NCI-H69 (cell line): ENCODE results near the gene CALR3.
"Not testable (repeated sequence)": the region's sequence is repeated elsewhere in the genome, so short reads cannot be mapped to it uniquely, and the experiment has no call there.

Source experiments
- DNase-seq: peaks from one replicate; lab custom pipeline; 2025; lab: John Stamatoyannopoulos, UW

Gene CALR3

DNA sequence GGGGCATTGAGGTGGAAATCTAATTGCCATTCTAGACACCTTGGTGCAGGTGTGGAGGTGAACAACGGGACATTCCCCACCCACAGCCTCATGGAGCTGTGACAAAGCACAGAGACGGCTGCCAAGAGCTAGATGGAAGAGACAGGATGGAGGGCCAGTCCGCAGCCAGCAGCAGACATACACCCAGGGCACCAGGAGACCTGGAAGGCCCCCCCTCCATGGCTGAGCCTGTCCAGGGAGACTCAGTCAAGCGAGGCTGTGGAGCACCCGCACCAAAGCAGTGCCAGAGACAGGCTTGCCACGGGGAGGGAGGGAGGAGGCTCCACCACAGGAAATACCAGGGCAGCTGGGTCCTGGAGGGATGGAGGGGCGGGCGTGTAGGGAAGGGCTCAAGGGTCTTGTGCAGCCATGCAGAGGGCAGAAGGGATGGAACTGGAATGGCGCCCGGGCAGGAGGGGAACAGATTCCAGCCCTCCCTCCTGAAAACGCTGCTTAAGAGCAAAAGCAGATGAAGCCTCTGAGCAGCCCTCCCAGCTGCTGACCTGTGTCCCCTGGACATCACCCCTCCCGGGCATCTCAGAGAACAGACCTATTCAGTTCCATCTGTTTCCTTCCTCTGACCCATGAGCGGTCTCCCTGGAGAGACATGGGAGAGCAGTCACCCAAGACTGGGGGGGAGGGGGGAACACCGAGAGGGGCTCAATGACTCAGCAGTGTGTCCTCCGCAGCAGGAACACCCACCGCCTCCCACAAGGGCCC is 38.6 kb downstream of the CALR3 start:
- DNase-seq = peak; percentile 92

DNA sequence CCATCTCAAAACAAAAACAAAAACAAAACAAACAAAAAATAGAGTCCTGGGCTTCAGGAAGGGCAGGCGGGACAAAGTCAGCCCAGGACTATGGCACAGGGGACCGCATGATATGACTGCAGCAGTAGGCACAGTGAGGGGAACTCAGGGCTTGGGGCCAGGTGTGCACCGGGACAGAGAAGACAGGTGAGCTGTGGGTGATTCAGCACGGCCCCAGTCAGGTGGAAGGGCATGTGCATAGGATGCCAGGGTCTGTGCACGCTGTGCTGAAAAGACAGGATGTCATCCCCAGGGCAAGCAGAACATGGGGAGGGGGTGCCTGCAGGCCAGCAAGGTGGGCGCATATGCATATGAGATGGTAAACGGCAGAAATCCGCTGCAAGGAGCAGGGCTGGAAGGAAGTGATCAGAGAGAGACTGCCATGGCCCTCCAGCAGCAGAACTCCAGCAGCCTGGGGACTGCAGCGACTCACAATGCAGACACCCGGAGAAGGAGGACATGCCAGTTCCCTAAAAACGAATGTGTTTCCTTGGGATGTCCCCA is 39.2 kb downstream of the CALR3 start:
- DNase-seq = peak; percentile 42

DNA sequence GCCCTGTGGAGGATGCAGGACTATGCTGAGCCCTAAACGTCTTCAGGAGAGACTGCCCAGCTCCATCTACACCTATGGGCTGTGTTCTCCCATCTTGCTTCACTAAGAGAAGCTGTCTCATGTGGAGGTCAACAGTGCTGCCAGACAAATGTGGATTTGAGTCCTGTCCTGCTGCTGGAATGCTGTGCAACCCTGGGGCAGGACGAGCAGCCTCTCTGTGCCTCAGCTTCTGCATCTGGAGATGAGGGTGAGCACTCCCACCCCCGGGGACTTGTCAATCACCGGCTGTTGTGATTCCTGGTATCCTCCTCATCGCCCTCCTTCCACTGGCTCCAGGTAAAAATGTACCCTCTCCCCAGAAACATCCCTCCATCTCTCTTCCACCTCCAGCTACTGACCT is 40.5 kb downstream of the CALR3 start:
- no peak for DNase-seq

DNA sequence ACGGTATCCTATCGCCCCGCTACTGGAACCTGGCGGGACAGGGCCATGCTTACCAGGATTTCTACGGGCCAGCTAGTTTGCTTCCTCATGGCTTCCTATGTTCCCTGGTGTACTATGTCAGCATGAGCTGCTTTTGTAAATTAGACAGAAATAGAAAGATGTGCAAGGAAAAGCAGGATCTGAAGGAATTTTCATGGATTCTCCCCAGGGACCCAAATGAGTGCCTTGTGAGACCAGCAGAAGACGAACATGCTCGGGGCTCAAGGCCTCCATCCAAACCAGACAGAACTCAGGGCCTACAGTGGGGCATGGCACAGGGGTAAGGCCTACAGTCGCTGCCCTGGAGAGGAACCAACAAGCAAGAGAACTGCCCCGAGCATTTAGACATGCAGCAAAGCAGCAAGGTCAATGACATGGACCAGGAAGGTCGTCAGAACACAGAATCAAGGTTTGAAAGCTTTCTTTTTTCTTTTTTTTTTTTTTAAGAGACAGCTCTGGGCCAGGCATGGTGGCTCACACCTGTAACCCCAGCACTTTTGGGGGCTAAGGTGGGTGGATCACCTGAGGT is 41.5 kb downstream of the CALR3 start:
- DNase-seq = no peak

DNA sequence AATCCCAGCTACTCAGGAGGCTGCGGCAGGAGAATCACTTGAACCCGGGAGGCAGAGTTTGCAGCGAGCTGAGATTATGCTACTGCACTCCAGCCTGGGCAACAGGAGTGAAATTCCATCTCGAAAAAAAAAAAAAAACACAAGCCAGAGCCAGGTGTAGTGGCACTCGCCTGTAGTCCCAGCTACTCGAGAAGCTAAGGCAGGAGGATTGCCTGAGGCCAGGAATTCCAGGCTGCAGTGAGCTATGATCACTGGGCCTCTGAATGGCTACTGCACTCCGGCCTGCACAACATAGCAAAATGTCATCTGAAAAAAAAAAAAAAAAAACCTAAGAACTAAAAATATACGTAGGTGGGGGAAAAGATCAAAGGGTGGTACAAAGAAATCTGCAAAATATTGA is 43.6 kb downstream of the CALR3 start:
- no peak for DNase-seq

DNA sequence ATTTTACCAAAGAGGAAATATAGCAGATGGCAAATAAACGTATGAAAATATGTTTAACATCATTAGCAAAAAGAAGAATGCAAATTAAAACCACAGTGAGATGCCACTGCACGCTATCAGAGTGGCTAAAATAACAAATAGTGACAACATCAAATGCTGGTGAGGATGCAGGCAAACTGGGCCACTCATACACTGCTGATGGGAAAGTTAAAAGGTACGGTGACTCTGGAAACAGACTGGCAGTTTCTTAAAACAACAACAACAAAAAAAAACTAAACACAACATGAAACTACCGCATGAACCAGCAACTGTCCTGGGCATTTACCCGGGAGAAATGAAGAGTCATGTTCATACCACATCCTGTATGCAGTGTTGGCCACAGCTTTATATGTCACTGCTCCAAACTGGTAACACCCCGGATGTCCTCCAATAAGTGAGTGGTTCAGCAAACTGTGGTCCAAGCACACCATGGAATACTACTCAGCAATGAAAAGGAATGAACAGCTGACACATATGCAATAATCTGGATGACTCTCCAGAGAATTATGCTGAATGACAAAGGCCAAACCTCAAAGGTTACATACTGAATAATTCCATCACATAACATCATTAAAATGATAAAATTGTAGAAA is 46.5 kb downstream of the CALR3 start:
- DNase-seq = no peak

DNA sequence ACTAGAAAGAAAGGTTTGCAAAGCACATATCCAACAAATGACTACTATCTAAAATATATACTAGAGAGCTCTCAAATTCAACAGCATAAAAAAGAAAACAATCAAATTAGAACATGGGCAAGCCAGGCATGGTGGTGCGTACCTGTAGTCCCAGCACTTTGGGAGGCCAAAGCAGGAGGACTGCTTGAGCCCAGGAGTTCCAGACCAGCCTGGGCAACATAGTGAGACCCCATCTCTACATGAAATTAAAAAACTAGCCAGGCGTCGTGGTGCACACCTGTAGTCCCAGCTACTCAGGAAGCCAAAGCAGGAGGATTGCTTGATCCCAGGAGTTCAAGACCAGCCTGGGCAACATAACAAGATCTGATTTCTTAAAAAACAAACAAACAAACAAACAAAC is 47.1 kb downstream of the CALR3 start:
- not testable (repeated sequence) for DNase-seq

DNA sequence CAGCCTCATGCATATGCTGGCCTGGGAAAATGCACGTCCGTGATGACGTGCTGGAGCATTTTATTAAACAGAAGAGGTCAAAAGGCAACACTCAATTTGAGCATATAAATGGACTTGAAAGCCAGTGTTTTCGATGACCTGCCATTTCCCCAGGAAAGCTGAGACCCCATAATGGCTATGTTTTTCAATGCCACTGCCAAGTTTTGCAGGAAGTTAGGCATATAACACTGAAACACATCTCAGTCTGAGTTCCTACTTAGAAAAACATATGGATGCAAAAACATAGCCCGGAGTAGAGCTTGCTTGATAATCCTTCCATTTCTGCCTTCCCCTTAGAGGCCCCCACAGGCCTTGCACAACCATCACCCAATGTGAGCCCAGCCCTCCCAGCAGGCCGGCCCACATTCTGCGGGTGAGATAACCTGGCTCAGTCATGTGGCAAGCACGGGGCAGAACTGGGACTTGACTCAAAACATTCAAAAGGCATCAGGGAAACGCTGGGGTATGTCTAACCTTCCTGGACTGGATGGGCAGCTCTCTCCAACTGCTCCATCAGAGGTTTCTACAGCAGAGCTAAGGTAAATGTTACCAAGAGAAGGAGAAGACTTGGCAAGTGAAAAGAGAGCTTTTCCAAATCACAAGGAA is 49.1 kb downstream of the CALR3 start:
- DNase-seq = no peak

DNA sequence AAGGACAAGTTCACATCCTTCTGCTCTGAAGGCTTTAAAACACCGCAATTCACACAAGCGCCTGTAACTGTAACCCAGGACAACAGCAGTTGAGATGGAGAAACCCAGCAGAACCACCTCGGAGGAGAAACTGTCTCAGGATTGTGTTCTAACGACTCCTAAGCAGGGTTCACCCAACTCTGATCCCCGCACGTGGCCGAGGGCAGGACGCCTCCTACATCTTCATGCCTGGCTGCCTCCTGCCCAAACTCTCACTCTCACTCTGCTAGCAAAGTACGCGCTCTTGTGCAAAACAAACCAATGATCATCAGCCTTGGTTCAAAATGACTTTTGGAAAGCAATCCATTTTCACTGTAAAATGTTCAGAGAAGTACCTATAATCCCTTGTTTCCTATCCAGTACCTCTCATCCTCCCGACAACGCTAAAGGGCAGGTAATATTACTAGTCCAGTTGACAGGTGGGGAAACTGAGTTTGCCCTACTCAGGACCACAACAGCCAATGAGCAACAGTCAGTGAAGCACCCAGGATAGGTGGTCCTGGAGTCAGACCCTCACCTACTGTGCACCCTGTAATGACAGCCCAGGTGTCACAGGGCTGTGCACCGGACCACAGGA is 49.8 kb downstream of the CALR3 start:
- DNase-seq = no peak

DNA sequence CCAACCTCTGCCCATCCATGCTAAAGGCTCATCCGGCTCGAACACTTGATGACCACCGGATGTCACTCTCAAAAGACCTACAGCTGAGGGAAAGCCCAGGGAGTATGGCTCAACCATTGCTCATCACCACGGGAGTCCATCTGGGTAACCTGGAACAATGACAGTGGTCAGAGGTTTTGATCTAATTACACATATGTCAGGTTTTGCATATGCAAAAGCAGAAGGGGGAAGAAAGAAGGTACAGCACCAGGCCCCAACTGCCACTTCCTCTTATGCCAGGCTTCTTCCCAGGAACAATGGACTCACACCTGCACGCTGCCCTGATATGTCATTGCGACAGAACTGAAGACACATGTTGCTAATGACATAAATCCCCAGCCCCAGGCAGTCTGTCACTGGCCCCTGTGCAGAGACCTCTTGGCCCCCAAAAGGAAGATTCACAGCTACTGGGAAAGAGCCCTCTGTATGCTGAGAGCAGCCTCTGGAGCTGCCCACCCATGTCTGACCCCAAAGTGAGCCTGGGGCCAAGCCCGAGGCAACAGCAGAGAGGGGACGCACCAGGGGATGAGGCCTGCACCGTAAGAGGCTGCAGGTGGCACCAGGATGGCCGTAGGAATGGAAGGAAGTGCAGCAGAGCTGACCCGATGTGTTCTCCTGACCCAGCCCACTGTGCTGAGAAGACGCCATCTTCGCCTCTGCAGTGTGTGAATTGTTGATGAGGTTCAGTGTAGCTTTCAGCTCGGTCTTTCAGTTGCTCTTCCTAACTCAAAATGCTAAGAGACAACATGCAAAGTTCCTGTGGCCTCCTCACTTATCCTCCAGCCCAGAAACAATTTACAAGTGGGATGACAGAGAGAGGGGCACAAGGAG is 50.5 kb downstream of the CALR3 start:
- DNase-seq = peak; percentile 92

DNA sequence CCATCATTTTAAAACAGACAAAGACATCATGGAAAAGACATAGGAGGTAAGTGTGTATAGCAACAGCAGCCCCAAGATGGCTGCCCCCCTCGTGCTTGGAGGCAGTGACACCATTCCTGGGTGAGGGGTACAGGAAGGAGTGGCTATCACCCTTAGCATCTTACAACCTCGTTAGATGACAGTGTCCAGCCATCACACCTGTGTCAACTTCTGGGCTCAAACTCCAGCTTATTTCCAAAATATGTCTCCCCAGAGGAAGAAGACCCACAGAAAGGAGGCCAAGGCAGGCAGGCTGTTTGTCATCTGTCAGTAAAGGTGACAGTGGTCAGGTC is 51.7 kb downstream of the CALR3 start:
- DNase-seq = no peak

DNA sequence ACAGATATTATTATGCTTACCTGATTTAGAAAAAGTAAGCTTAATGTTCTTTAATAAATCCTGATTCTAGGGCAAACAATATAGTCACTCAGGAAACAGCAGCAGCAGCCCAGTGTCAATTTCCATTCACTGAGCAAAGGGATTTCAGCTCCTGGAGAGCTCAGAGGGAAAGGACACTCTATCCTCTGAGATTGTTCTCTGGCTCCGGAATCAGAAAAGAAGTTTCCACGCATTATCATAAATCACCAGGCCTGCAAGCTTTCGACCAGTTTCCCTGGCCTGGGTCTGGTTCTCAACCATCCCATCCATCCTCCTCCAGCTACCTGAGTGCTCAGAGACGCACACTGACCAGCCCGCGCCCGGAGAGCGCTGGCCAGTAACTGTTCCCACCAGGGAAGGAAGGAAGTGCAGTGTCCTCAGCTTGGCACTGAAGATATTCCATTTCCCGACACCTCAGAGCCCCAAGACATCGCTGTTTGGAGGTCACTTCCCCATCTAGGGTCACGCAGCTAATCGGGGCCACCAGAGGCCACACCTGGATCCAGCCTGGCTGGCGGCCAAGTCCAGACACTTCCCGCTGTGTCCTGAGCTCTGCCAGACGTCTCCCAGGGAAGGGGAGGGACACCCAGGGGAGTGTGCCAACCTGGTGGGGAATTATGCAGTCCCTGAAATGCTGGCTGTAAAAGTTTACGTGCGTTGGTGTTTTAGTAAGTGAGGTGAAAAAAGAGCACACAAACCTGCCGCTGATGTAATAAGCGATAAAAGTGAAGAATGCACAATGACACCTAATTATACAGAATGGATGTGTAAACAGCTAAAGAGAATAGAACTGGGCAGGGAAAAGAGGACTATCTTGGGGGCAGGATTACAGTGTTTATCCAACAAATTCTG is 53.3 kb downstream of the CALR3 start:
- DNase-seq = peak; percentile 98

DNA sequence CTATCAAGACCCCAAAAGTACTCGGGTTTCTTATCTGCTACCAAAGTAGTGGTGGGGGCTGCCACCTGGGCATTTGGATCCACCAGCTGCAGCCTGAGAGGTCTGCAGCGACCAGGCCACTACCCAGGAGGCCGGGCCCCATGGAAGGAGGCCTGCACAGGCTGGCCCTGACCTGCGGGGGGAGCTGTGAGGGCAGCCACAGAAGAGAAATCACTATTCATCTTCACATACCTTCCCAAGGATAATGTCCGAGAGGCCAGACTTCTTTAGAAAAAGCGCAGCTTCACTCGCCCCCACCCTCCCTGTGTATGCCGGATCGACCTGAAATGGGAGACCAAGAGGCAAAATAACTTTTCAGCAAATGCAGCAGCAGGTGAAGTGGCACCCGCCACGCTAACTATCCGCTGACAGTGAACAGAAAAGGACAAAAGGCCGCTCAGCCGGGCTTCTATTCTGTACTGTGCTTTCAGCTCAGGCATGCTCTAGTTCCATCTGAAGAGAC is 54.3 kb downstream of the CALR3 start:
- DNase-seq = peak; percentile 70

DNA sequence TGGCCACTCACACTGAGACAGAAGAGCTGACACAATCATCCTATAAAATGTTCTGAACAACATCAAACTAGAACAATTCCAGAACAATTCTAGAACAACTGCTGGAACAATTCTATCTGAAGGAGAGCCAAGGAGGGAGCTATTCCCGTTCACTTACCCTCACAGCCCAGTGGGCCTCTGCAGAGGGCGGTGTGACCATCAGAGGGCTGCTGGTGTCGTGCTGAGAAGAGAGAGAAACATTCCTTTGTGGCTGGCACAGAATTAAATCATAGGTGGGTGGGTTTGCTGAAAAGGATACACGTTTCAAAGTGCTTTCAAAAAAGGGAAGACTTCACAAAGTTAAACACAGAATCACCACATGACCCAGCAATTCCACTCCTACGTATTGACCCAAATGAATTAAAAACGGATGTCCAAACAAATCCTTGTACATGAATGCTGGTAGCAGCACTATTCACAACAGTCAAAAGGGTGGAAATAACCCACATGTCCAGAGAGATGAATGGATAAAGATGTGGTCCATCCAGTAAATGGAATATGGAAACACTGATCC is 59.1 kb downstream of the CALR3 start:
- no peak for DNase-seq

DNA sequence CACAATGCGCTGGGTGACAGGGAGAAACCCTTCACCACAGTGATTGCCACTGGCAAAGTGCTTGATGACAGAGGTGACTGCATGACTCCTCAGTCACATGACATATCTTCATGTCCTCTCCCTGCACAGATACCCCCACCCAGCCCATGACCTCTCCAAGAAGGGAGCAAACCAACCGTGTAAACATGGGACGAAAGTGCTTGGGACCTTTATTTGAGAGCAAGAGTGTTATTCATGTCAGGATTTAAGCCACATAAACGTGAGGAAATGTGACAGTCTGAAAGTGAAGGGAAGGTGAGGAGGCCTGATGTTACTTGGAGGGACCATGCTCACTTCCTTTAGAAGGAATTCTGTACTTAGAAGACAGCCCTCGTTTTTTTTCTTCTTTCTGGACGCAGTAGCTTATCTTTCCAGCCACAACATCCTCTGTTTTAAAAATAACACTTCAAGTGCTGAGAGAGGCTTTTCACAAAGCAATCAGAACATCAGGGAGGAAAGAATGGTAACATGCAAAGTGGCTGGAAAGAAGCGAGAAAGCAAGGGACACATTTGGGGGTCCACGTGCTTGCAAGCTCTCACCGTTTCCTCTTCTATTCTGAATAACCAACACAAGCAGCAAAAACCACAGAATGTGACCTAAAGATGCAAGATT is 59.8 kb downstream of the CALR3 start:
- no peak for DNase-seq

DNA sequence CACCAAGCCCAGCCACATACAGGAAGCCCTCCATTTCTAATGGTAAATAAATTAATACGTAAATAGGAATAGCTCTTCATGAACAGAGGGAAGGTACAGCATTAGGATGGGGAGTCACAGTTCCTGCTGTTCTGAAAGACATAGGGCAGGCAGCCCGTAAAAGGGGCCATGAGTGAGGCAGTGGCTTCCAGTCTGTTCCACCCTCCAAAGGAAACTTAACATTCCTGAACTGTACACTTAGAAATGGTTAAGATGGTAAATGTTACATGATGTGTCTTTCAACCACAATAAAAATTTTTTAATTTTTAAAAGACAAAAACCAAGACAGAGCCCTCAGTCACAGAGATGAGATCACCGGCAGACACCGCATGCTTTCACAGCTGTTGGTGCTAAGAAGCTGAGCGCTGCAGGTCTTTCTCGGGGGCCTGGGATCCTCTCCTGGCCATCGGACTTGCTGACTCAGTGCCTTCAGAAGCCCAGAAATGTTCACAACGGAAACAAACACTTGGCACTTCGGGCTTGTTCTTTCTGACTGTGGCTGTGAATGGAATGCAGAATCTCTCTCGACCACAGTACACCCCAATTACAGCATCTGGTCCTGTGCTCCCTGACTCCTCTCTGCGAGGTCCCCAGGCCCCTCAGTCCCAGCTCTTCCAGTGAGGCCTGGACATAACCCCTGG is 60.6 kb downstream of the CALR3 start:
- no peak for DNase-seq

DNA sequence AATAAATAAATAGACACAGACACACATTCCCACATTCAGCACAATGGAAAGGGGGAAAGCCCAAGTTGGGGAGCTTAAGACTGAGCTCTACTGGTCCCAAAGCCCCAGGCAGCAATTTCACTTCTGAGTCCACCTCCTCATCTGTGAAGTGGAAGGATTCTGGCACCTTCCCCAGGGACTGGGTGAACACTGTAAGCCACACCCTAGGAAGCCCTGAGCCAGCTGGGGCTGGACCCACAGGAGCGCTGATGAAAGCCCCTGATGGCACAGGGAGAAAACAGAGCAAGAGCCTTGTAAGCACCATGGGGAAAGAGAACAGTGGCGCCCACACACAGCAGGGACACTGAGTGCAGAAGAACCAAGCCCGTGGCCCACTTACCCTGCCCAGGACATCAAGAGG is 62.0 kb downstream of the CALR3 start:
- no peak for DNase-seq

DNA sequence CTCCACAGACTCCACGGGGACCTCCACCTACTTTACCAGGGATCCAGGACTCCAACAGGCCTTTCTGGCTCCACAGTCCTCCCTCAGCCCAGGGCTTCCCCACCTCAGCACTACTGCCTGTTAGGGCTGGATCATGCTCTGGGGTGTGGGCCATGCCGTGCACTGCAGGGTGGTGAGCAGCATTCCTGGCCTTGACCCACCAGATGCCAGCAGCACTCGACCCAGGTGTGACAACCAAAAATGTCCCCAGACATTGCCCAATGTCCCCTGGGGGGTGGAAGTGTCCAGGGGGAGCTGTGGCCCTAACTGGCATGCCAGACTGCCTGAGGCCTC is 66.2 kb downstream of the CALR3 start:
- no peak for DNase-seq
